ENCODE data around the gene NOC2L.

NOC2L gene

DNA sequence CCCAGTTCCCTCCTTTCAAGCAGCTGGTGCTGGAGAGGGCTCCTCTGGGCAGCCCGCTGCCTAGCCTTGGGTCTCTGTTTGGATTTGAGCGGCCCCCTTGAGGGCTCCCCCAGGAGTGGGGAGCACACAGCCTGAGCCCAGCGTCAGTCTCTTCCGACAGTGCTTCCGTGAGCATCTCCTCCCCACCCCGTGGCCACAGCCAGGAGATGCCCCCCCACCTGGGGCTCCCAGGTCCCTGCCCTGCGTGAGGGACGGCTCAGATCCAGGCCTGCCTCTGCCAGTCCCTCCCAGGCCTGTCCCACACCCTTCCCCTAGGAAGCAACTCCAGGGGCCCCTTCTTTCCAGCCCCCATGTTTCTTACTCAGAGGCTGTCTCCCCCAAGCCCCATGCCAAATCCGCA, 31.8 kb downstream of the NOC2L start:
- DNase-seq, result no peak

- DNase-seq, result no peak
These were observed 33.3 kb downstream of the NOC2L start for GRCh38 chr1:925561-926421.

DNA sequence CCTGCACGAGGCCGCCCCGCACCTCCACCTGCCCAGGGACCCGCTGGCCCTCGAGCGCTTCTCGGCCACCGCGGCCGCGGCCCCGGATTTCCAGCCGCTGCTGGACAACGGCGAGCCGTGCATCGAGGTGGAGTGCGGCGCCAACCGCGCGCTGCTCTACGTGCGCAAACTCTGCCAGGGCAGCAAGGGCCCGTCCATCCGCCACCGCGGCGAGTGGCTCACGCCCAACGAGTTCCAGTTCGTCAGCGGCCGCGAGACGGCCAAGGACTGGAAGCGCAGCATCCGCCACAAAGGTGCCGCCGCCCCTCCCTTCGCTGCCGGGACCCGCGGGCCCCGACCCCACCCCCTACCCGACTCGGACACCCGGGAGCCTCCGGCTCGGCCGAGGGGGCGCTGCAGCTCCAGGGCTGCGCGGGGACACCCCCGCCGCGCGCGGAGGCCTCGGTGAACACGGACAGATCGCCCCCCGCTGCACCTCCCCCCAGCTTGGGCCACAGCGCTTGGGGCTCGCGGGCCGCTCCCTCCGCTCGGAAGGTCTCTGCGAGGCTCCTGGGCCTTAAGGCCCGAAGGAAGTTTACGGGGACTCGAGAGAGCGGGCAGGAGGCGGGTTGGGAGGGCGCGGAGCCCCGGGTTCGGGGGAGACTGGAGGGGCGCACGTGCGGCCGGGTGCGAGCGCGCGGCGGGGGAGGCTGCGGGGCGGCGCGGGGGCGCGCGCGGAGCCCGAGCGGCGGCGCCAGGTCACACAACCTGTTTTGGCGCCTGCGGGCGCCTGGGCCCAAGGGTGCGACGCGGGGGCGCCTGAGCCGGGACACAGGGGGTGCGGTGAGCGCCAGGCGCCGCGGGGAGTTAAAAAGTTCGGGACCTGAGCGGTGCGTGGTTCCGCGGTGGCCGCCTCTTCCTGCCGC, 34.1 kb downstream of the NOC2L start:
- DNase-seq, result no peak

DNA sequence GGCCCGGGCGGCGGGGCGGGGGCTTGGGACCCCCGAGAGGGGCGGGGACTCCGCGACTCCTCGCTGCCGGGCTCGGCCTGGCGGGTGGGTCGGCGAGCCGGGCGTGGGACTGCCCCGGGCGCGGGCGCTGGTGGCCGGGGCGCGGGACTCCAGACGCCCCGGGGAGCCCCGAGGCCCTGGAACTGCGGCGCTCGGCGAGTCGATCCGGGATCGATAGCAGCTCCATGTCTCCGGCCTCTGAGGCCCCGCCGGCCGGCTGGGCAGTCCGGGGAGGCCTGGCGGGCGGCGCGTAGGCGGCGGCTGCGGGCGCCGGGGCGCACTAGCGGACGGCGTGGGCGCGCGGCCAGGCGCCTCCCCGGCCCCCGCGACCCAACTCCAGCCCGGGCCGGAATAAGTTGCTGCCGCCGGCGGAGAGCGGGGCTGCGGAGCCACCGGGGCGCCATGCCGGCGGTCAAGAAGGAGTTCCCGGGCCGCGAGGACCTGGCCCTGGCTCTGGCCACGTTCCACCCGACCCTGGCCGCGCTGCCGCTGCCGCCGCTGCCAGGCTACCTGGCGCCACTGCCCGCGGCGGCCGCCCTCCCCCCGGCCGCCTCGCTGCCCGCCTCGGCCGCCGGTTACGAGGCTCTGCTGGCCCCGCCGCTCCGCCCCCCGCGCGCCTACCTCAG, 34.9 kb downstream of the NOC2L start:
- no peak for DNase-seq

DNA sequence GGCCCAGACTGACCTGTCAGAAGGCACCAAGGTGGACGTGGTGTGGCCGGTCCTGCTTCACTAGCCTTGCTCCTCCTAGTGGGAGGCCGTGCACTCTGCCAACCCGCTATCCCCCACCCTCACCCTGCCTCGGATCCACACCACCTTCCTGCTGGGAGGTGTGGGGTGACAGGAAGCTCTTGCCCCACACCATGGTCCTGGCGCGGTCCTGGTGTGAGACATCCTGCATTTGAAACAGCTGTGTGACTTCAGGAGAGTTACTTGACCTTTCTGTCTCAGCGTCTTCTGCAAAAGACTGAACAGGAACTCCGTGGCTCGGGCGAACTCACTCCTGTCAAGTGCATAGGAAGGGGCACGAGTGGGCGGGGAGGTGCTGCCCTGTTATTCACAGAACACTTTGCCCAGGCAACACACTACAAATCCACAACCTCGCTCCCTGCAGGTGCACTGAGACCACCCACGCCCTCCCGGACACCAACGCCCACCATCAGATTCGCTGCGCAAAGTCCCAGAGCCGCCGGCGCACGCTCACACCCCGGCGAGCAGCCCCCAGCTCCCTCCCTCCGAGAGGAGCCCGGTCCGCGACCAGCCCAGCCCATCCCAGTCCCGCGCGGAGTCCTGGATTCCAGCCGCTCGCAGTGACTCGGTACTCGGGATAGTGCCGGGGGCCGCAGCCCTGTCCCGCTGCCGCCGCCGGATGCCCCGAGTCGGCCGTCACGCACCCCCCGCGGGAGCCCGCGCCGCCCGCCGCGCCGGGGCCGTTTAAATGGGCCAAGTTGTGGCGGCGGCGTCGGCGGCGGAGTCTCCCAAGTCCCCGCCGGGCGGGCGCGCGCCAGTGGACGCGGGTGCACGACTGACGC, 35.7 kb downstream of the NOC2L start, which contains the start of gene SAMD11:
SAMD11 (plus strand) TSS at position 793 of the 860 bp plus-strand sequence. CDS start 509 bp downstream, outside the sequence.
- peak; percentile 35 for DNase-seq

GRCh38 chr1:921011-921837, 37.8 kb downstream of the NOC2L start:
- DNase-seq, result peak; percentile 72

DNA sequence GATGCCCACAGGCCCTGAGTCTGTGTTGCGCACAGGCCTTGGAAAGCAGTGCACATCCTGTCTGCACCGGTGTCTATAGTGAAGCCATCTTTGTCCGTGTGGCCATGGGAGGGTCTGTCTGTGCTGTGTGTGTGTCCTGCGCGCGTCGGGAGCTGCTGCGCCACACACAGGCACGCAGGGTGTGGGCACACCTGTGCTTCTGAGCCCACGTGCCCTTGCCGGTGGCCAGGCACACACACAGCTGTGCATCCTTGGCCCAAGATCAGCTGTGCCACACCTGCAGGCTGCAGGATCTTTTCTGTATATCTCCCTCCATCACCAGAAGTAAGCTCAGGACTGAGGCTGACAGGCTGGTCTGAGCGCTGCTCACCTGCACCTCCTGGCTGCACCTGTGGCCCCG, 38.5 kb downstream of the NOC2L start:
- no peak for DNase-seq

- DNase-seq, result no peak
These were observed 39.0 kb downstream of the NOC2L start for GRCh38 chr1:920010-920409.

GRCh38 chr1:919271-919872, 39.7 kb downstream of the NOC2L start:
- no peak for DNase-seq

GRCh38 chr1:918843-919242, 40.2 kb downstream of the NOC2L start:
- no peak for DNase-seq

DNA sequence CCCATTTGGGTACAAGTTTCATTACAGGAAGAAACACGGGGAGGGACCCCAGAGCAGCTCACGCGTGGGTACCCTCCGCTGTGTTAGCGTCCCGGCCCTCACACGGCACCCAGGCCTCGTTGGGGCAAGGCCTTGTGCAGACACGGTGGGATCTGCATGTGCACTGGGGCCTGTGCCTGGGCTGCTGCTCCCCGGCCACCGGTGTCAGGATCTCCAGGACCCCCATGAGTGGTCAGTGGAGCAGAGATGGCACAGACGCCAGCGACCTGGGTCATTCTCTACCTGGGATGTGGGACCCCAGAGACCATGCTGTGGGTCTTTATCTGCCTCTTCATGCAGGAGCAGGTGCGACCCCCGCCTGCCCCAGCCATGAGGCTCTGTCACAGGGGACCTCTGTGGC, 40.7 kb downstream of the NOC2L start:
- no peak for DNase-seq

DNA sequence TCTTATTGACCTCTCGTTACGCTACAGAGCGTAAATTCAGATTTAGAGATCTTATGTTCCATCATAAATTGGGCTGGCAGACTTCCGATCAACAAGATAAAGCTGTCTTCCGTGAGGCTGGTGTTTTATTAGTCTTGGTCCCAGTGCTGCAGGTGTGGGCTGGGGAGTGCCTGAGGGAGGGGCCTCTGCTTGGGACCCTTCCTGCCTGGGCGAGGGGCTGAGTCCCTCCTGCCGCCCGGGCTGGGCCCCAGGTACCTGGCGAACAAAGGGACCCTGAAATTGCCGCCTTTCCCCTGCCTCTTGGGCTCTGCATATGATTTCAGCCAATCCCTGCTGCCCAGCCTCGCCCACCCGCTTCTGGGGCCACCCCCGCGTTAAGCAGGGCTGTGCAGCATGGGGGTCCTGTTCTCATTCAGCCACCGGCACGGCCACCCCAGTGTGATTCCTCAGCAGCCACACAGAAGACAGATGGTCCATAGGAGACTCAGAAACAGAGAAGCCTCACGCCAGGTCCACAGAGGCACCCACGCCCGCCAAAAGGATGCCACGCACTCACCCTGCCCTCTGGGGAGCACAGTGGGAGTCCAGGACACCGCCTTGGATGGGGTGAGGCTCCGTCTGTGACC, 41.5 kb downstream of the NOC2L start:
- no peak for DNase-seq

GRCh38 chr1:917076-917459, 42.0 kb downstream of the NOC2L start:
- no peak for DNase-seq

- DNase-seq, result no peak
These were observed 42.6 kb downstream of the NOC2L start for GRCh38 chr1:916173-917075.

DNA sequence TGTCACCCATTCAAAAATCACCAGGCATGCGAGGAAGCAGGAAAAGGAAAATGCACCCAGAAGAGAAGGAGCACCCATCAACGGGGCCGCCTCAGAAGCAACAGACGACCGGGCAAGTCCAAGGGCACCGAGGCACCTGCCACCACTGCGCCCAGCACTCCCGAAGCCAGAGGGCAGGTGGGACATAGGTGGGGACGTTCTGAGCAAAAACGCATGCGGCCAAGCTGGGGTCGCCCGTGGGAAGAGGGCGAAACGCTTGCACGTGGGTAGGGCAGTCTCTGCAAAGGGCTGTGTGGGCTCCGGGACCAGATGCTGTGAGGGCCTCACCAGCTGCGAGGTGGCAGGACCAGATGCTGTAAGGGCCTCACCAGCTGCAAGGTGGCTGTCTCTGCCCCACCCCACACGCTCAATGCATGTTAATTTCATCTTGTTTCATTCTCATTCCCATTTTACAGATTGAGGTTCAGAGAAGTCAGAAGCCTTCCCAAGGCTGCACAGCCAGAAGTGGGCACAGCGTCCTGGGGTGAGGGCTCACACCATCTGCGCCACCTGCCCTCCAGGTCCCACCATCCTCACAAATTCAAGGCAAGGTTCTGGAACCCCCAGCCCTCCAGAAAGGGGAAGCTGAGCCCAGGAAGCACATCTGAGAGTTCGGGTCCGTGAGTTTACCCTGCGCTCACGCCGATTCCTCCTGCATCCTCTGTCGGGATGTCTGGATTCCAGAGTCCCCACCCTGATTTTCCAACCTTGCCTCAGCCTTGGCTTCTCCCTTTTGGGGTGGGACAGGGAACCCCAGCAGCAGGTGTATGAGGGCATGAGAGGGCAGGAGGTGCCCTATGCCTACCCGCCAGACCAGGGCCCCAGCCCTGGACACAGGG, 43.5 kb downstream of the NOC2L start:
- no peak for DNase-seq

DNA sequence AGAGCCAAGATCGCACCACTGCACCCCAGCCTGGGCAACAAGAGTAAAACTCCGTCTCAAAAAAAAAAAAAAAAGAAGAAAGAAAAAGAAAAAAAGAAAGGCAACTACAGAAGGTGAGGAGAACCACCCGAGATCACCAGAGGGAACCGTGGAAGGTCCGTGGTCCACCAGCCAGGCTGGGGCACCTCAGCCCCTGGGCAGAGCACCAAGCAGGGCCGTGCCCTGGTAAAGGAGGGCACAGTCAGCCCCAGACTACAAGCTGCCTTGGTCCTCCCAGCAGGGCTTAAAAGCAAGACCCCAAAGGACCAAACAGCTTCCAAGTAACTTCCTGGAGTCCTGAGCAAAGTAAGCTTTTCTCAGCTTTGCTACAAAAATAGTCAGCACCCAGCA, 44.2 kb downstream of the NOC2L start:
- DNase-seq, result no peak

GRCh38 chr1:914131-914890, 44.7 kb downstream of the NOC2L start:
- no peak for DNase-seq
